Measurements from ENCODE around the gene IL1RL1.

Gene IL1RL1

GRCh38 chr2:102310964-102311640 is at the start of gene IL1RL1:
Gene IL1RL1, plus strand, starts transcription at chr2:102311563. Its CDS starts 26,702 bp downstream, at chr2:102338265.
- no peak for TF ChIP-seq POLR2A (IDR thresholded peaks at IDR 0.05; ENCODE audit: low read depth, low read length)
- FAIRE-seq (no peak), DNase-seq (ENCODE audit: insufficient read length, low spot score) (no peak)

GRCh38 chr2:102262216-102263129 is 48.9 kb upstream of the IL1RL1 start:
- no peak for FAIRE-seq
- DNase-seq (ENCODE audit: insufficient read length, low spot score) = no peak
- no peak for TF ChIP-seq POLR2A (IDR thresholded peaks at IDR 0.05; ENCODE audit: low read depth, low read length)

- no peak for DNase-seq (ENCODE audit: insufficient read length, low spot score)
- no peak for FAIRE-seq
- no peak for TF ChIP-seq POLR2A (IDR thresholded peaks at IDR 0.05; ENCODE audit: low read depth, low read length)
Observed at GRCh38 chr2:102264952-102265351, 46.4 kb upstream of the IL1RL1 start.

GRCh38 chr2:102266204-102266603 is 45.2 kb upstream of the IL1RL1 start:
- no peak for DNase-seq (ENCODE audit: insufficient read length, low spot score)
- no peak for TF ChIP-seq POLR2A (IDR thresholded peaks at IDR 0.05; ENCODE audit: low read depth, low read length)
- FAIRE-seq = no peak

GRCh38 chr2:102267774-102268173 is 43.6 kb upstream of the IL1RL1 start:
- no peak for FAIRE-seq
- TF ChIP-seq POLR2A (IDR thresholded peaks at IDR 0.05; ENCODE audit: low read depth, low read length) = no peak
- DNase-seq (ENCODE audit: insufficient read length, low spot score) = no peak

- DNase-seq (ENCODE audit: insufficient read length, low spot score) = no peak
- no peak for FAIRE-seq
- TF ChIP-seq POLR2A (IDR thresholded peaks at IDR 0.05; ENCODE audit: low read depth, low read length) = no peak
Observed at GRCh38 chr2:102268510-102269199, 42.7 kb upstream of the IL1RL1 start.

GRCh38 chr2:102269200-102269524 is 42.2 kb upstream of the IL1RL1 start:
- no peak for TF ChIP-seq POLR2A (IDR thresholded peaks at IDR 0.05; ENCODE audit: low read depth, low read length)
- no peak for FAIRE-seq
- no peak for DNase-seq (ENCODE audit: insufficient read length, low spot score)

- DNase-seq (ENCODE audit: insufficient read length, low spot score) (no peak), FAIRE-seq (no peak)
- no peak for TF ChIP-seq POLR2A (IDR thresholded peaks at IDR 0.05; ENCODE audit: low read depth, low read length)
Observed at GRCh38 chr2:102271844-102272243, 39.5 kb upstream of the IL1RL1 start.

- DNase-seq (ENCODE audit: insufficient read length, low spot score) = no peak
- no peak for FAIRE-seq
- TF ChIP-seq POLR2A (IDR thresholded peaks at IDR 0.05; ENCODE audit: low read depth, low read length) = no peak
Observed at GRCh38 chr2:102273619-102274211, 37.6 kb upstream of the IL1RL1 start.

GRCh38 chr2:102276549-102277201 is 34.7 kb upstream of the IL1RL1 start:
- FAIRE-seq (no peak), DNase-seq (ENCODE audit: insufficient read length, low spot score) (no peak)
- no peak for TF ChIP-seq POLR2A (IDR thresholded peaks at IDR 0.05; ENCODE audit: low read depth, low read length)

- DNase-seq (ENCODE audit: insufficient read length, low spot score) = no peak
- no peak for FAIRE-seq
- TF ChIP-seq POLR2A (IDR thresholded peaks at IDR 0.05; ENCODE audit: low read depth, low read length) = no peak
Observed at GRCh38 chr2:102277202-102277700, 34.1 kb upstream of the IL1RL1 start.

GRCh38 chr2:102278720-102279390 is 32.5 kb upstream of the IL1RL1 start:
- DNase-seq (ENCODE audit: insufficient read length, low spot score) = no peak
- no peak for TF ChIP-seq POLR2A (IDR thresholded peaks at IDR 0.05; ENCODE audit: low read depth, low read length)
- FAIRE-seq = no peak

GRCh38 chr2:102279391-102279735 is 32.0 kb upstream of the IL1RL1 start:
- no peak for FAIRE-seq
- no peak for TF ChIP-seq POLR2A (IDR thresholded peaks at IDR 0.05; ENCODE audit: low read depth, low read length)

More at GRCh38 chr2:102279391-102279735, 32.0 kb upstream of the IL1RL1 start:
- no peak for DNase-seq (ENCODE audit: insufficient read length, low spot score)

All from H54 (cell line).